Transverse colon (tissue), 4 donors: ENCODE measurements around the gene PAFAH1B2. TPM values are rescaled to one million over a fixed set of nuclear protein-coding genes. Genes with fewer than 3 reads are reported as not detected.

Source experiments
- DNase-seq: peaks from one replicate; pipeline ENCODE4 v3.0.0-alpha.2; 2019
- H3K27ac ChIP-seq, 4 donors: fragments of 200-600 bp; sonication (generic); 2 replicates each; pipeline ENCODE4 v1.5.1; 2016 to 2018; ENCODE audit warnings: inconsistent platforms in 4 of 4
- H3K27me3 ChIP-seq: fragments of 200-600 bp; sonication (generic); 2 replicates; pipeline ENCODE4 v1.5.1; 2017; ENCODE audit warnings: inconsistent platforms
- H3K36me3 ChIP-seq, 4 donors: fragments of 200-600 bp; sonication (generic); 2 replicates each; pipeline ENCODE4 v1.5.1; 2017 to 2019; ENCODE audit warnings: inconsistent platforms in 4 of 4
- H3K4me1 ChIP-seq, 4 donors: fragments of 200-600 bp; sonication (generic); 2 replicates each; pipeline ENCODE4 v1.5.1; 2017 to 2020; ENCODE audit warnings: inconsistent platforms in 4 of 4
- H3K4me3 ChIP-seq, 4 donors: fragments of 200-600 bp; sonication (generic); 1 replicate in 1 of 4; 2 replicates in 3 of 4; pipeline versions ENCODE4 v1.5.1 to v1.6.1; 2017 to 2019; ENCODE audit warnings: inconsistent platforms in 4 of 4
- H3K9me3 ChIP-seq, 2 donors: fragments of 200-600 bp; sonication (generic); 2 replicates each; pipeline ENCODE4 v1.5.1; 2017 to 2019; ENCODE audit warnings: inconsistent platforms in 2 of 2
- CTCF ChIP-seq, 5 experiments: fragments of 200-600 bp in 3 of 5; fragments of 450-650 bp in 2 of 5; sonication (generic) in 3 of 5; IDR thresholded peaks; 1 replicate in 2 of 5; 2 replicates in 3 of 5; pipeline ENCODE4 v1.5.1; 2016 to 2017; ENCODE audit warnings: antibody characterized with exemption in 5 of 5, inconsistent platforms in 3 of 5, mild to moderate bottlenecking in 2 of 5, moderate library complexity in 1 of 5
- EP300 ChIP-seq: sonication (generic); formaldehyde crosslinking; IDR thresholded peaks from one replicate; pipeline ENCODE4 v1.6.1; 2017; ENCODE audit warnings: antibody characterized with exemption, low read depth
- POLR2A ChIP-seq: fragments of 450-650 bp; IDR thresholded peaks from one replicate; pipeline ENCODE4 v1.6.1; 2016; ENCODE audit warnings: antibody characterized with exemption, mild to moderate bottlenecking, moderate library complexity
- POLR2AphosphoS5 ChIP-seq, 3 donors: sonication (generic); formaldehyde crosslinking; IDR thresholded peaks; one replicate each; pipeline ENCODE4 v1.6.1; 2016; ENCODE audit warnings: antibody characterized with exemption in 3 of 3
- WGBS, 2 donors: methylation state at CpG; one replicate each; pipeline ENCODE4 v1.1.5; 2018; ENCODE audit warnings: low coverage in 1 of 2; 5-methylcytosine and 5-hydroxymethylcytosine counted together
- in situ Hi-C, 4 donors: fragments of 200-750 bp; cut with MboI; loops; one replicate each; pipeline versions ENCODE4 v1.15.0 to v1.15.1; 2017; ENCODE audit warnings: low sequenced_read_pairs in 3 of 4, low pct_ligation_motif_present in 1 of 4, low pct_unique_long_range_greater_than_20kb in 1 of 4
- intact Hi-C: fragments of 100-400 bp; cut with DNase I; formaldehyde crosslinking; loops from one replicate; pipeline ENCODE4 v1.15.1; 2023; ENCODE audit warnings: low total_unique reads
- total RNA-seq, 4 donors: library from RNA; depleted of rRNA; stranded (reverse); fragments of >200 nt; gene quantifications; one replicate each; pipeline ENCODE4 v1.1.0, GENCODE V29; 2016

The PAFAH1B2 gene
- total RNA-seq, 4 donors from 2014 or later: 18.1 to 90.8 (median 78.3) TPM

DNA sequence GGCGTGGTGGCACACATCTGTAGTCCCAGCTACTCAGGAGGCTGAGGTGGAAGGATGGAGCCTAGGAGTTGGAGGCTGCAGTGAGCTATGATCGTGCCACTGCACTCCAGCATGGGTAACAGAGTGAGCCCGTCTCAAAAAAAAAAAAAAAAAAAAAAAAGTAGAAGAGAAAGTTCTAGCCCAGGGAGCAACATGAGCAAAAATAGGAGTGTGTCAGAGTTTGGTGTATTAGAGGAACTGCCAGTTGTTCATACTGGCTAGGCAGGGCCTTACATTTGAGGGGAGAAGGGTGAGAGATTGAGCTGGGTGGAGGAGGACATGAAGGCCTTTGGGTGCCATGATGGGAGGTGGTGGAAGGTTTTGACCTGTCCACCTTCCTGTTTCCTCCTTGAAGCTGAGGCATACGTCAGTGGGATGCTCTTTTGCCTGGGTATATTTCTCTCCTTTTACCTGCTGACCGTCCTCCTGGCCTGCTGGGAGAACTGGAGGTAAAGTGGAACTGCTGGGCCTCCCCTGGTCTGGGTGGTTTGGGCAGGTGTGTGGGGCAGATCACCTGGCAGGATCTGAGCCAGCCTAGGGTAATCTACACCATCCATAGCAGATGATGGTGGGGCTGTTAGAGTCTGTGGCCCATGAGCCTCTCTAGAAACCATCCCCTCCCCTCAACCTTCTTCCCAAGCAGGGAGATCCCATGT lies 41.8 kb downstream of the PAFAH1B2 start:
- peaks cover 0 to 27% (median 9%) of the 10 kb centered on the region in 4 donors for H3K36me3 ChIP-seq
- WGBS, 2 donors: 87 to 100% methylated on average over 1 to 5 of the region's 5 CpGs
- intact Hi-C loops: no loop called here
- no peaks in the 10 kb centered on the region for H3K27me3 ChIP-seq
- no peak overlapping the region for H3K4me3 ChIP-seq
- peaks cover 3 to 26% (median 7%) of the 10 kb centered on the region in 4 donors for H3K4me1 ChIP-seq
- TF ChIP-seq EP300 (no peak), POLR2AphosphoS5 (IDR thresholded peaks at IDR 0.05) (no peak), POLR2A (no peak), CTCF (IDR thresholded peaks at IDR 0.05) (no peak)
- no peaks in the 10 kb centered on the region for H3K9me3 ChIP-seq
- in situ Hi-C loops: no loop called here
- peak overlapping the region; percentile 47 to 59 (median 52) for H3K27ac ChIP-seq
- DNase-seq: no peak

DNA sequence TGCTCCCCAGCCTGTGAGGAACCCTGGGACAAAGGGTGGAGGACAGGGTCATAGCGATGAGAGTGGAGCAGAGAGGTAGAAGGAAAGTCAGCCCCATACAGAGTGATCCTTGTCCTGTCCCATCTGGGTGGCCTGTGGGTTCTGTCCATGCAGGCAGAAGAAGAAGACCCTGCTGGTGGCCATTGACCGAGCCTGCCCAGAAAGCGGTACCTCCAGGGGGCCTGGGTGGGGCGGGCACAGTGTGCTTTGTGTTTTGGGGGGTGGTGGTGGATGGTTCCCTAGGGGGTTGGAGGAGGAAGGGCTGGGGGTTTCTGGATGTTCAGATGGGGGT lies 42.3 kb downstream of the PAFAH1B2 start:
- Histone ChIP-seq H3K27me3 (no peaks in the 10 kb centered on the region), H3K9me3 (no peaks in the 10 kb centered on the region), H3K4me3 (no peak overlapping the region), H3K4me1 (peaks cover 0 to 23% (median 3%) of the 10 kb centered on the region in 4 donors), H3K36me3 (peaks cover 0 to 27% (median 9%) of the 10 kb centered on the region in 4 donors), H3K27ac (peak overlapping the region; percentile 47 to 59 (median 52))
- in situ Hi-C loops: no loop called here
- TF ChIP-seq POLR2AphosphoS5 (IDR thresholded peaks at IDR 0.05) (no peak), EP300 (no peak), POLR2A (no peak), CTCF (IDR thresholded peaks at IDR 0.05) (no peak)
- 97% methylated on average over 4 of the region's 4 CpGs; no CpG with 5 or more reads in 1 of the 2 donors for WGBS, 2 donors
- no peak for DNase-seq
- intact Hi-C loops: no loop called here

DNA sequence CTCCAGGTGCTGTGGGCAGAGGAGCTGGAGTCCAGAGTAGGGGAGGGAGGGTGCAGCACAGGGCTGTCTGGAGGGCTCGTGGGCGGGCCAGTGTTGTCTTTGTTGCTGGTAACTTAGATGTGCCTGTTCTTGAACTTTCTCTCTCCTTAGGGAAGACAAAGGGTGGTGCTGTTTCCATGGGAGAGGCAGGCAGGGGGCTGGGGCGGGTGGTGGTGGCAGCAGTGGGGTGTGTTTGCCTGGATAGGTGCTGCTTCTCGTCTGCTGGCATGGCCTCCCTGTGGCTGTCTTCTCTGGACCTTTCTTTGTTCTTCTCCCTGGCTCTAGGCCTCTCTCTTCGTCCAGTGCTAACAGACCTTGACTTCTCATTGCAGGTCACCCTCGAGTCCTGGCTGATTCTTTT lies 42.9 kb downstream of the PAFAH1B2 start:
- in situ Hi-C loops (no loop called here), intact Hi-C loops (no loop called here)
- 74 to 81% methylated on average over 4 to 6 of the region's 6 CpGs for WGBS, 2 donors
- H3K9me3 ChIP-seq: no peaks in the 10 kb centered on the region
- H3K4me3 ChIP-seq: no peak overlapping the region
- TF ChIP-seq POLR2AphosphoS5 (IDR thresholded peaks at IDR 0.05) (no peak), CTCF (IDR thresholded peaks at IDR 0.05) (no peak), POLR2A (no peak), EP300 (no peak)
- no peak for DNase-seq
- peaks cover 0 to 27% (median 9%) of the 10 kb centered on the region in 4 donors for H3K36me3 ChIP-seq
- H3K27me3 ChIP-seq: no peaks in the 10 kb centered on the region
- peak overlapping the region in 3 of 4 donors; percentile 8 to 59 (median 48) for H3K27ac ChIP-seq
- H3K4me1 ChIP-seq: peaks cover 0 to 23% (median 0%) of the 10 kb centered on the region in 4 donors

GRCh38 chr11:117187428-117187798 lies 43.3 kb downstream of the PAFAH1B2 start:
- in situ Hi-C loops (no loop called here), intact Hi-C loops (no loop called here)
- no peaks in the 10 kb centered on the region for H3K27me3 ChIP-seq
- no peak overlapping the region for H3K4me3 ChIP-seq
- no peaks in the 10 kb centered on the region for H3K9me3 ChIP-seq
- peak overlapping the region in 2 of 4 donors; percentile 8 to 48 for H3K27ac ChIP-seq
- DNase-seq: no peak
- H3K36me3 ChIP-seq: peaks cover 0 to 23% (median 9%) of the 10 kb centered on the region in 4 donors
- TF ChIP-seq CTCF (IDR thresholded peaks at IDR 0.05) (no peak), POLR2AphosphoS5 (IDR thresholded peaks at IDR 0.05) (no peak), POLR2A (no peak), EP300 (no peak)
- peaks cover 0 to 23% (median 0%) of the 10 kb centered on the region in 4 donors for H3K4me1 ChIP-seq
- 92% methylated on average over 13 of the region's 13 CpGs; no CpG with 5 or more reads in 1 of the 2 donors for WGBS, 2 donors
